Astrocyte (in vitro differentiated cells and primary cell): ENCODE results near the gene KIF25.

Experiments
- EZH2 ChIP-seq: IDR thresholded peaks from 2 replicates; pipeline ENCODE4 v1.6.1; 2012; ENCODE audit warnings: mild to moderate bottlenecking, low read length, inconsistent platforms; ENCODE audit not compliant: insufficient read depth
- TF ChIP-seq, protein P1 (sequence below): IDR thresholded peaks from 2 replicates; pipeline ENCODE4 v1.5.1; 2011; ENCODE audit warnings: low read depth, mild to moderate bottlenecking, inconsistent platforms, low read length, moderate library complexity; ENCODE audit not compliant: insufficient read depth

GRCh38 chr6:168013250-168013915 is 15.9 kb downstream of the KIF25 start:
- TF ChIP-seq, protein P1, sequence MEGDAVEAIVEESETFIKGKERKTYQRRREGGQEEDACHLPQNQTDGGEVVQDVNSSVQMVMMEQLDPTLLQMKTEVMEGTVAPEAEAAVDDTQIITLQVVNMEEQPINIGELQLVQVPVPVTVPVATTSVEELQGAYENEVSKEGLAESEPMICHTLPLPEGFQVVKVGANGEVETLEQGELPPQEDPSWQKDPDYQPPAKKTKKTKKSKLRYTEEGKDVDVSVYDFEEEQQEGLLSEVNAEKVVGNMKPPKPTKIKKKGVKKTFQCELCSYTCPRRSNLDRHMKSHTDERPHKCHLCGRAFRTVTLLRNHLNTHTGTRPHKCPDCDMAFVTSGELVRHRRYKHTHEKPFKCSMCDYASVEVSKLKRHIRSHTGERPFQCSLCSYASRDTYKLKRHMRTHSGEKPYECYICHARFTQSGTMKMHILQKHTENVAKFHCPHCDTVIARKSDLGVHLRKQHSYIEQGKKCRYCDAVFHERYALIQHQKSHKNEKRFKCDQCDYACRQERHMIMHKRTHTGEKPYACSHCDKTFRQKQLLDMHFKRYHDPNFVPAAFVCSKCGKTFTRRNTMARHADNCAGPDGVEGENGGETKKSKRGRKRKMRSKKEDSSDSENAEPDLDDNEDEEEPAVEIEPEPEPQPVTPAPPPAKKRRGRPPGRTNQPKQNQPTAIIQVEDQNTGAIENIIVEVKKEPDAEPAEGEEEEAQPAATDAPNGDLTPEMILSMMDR: no peak
- TF ChIP-seq EZH2: no peak
